HG03460 (cell line): Measurements from ENCODE around the gene SH3YL1.
"Not testable (repeated sequence)": the region's sequence is repeated elsewhere in the genome, so short reads cannot be mapped to it uniquely, and the experiment has no call there.

ENCODE experiments used
- ATAC-seq: cut with Tn5 transposase; IDR thresholded peaks from one replicate; pipeline ENCODE4 v1.9.1; 2021; ENCODE audit not compliant: unreplicated experiment

SH3YL1 gene

GRCh38 chr2:184695-185094 is 79.1 kb downstream of the SH3YL1 start:
- no peak for ATAC-seq

- ATAC-seq: no peak
Measured at GRCh38 chr2:182509-183122, 81.2 kb downstream of the SH3YL1 start.

GRCh38 chr2:180311-180710 is 83.5 kb downstream of the SH3YL1 start:
- ATAC-seq: no peak

- no peak for ATAC-seq
Measured at GRCh38 chr2:179886-180285, 83.9 kb downstream of the SH3YL1 start.

- no peak for ATAC-seq
Measured at GRCh38 chr2:177733-178132, 86.1 kb downstream of the SH3YL1 start.

- ATAC-seq: no peak
Measured at GRCh38 chr2:176917-177316, 86.9 kb downstream of the SH3YL1 start.

GRCh38 chr2:175880-176820 is 87.7 kb downstream of the SH3YL1 start:
- no peak for ATAC-seq

- ATAC-seq: no peak
Measured at GRCh38 chr2:175161-175786, 88.6 kb downstream of the SH3YL1 start.

GRCh38 chr2:172120-172519 is 91.7 kb downstream of the SH3YL1 start:
- ATAC-seq: not testable (repeated sequence)

- no peak for ATAC-seq
Measured at GRCh38 chr2:169741-170140, 94.1 kb downstream of the SH3YL1 start.
